A673 (cell line): ENCODE data around the gene ZC2HC1B.
"Not testable (repeated sequence)": the region's sequence is repeated elsewhere in the genome, so short reads cannot be mapped to it uniquely, and the experiment has no call there.

Experiments
- CTCF ChIP-seq: fragments of 300-800, 200-600 bp; sonication (generic); conservative IDR thresholded peaks from 2 replicates; pipeline ENCODE4 v1.5.1; 2017; ENCODE audit warnings: low read depth, mild to moderate bottlenecking, antibody characterized with exemption, low read length, moderate library complexity, mixed read lengths
- EZH2 ChIP-seq: fragments of 200-600 bp; sonication (generic); IDR thresholded peaks from 2 replicates; pipeline ENCODE4 v1.6.1; 2017; ENCODE audit warnings: borderline replicate concordance, low read depth, mild to moderate bottlenecking, mixed read lengths, antibody characterized with exemption, low read length; ENCODE audit not compliant: poor library complexity, severe bottlenecking

- not testable (repeated sequence) for TF ChIP-seq CTCF, EZH2
These were observed 10.2 kb downstream of the ZC2HC1B start for GRCh38 chr6:143874503-143874902.
